Tibial nerve (tissue), 4 donors: Measurements from ENCODE around the gene FMN1. TPM values are rescaled to one million over a fixed set of nuclear protein-coding genes. Genes with fewer than 3 reads are reported as not detected.
A peak's percentile ranks its signal among the peaks of the same experiment; 100 is the strongest.

ENCODE experiments used
- DNase-seq, 2 donors: peaks; one replicate each; pipeline ENCODE4 v3.0.0-alpha.2; 2019; ENCODE audit warnings: low spot score in 2 of 2
- H3K27ac ChIP-seq, 4 donors: fragments of 200-600 bp; sonication (generic) in 3 of 4; one replicate each; pipeline ENCODE4 v1.5.1; 2017 to 2019; ENCODE audit warnings: mild to moderate bottlenecking in 1 of 4
- H3K27me3 ChIP-seq, 2 donors: fragments of 200-600 bp; sonication (generic) in 1 of 2; one replicate each; pipeline versions ENCODE4 v1.5.1 to v1.6.0; 2017 to 2019
- H3K36me3 ChIP-seq, 3 donors: fragments of 200-600 bp; sonication (generic); one replicate each; pipeline ENCODE4 v1.5.1; 2018 to 2019
- H3K4me1 ChIP-seq, 4 donors: fragments of 200-600 bp; sonication (generic) in 3 of 4; one replicate each; pipeline ENCODE4 v1.5.1; 2017 to 2019
- H3K4me3 ChIP-seq, 4 donors: fragments of 200-600 bp; sonication (generic) in 3 of 4; one replicate each; pipeline ENCODE4 v1.5.1; 2017 to 2019; ENCODE audit warnings: mild to moderate bottlenecking in 1 of 4, moderate library complexity in 1 of 4
- H3K9me3 ChIP-seq, 4 donors: fragments of 200-600 bp; sonication (generic) in 3 of 4; one replicate each; pipeline ENCODE4 v1.5.1; 2017 to 2019
- EP300 ChIP-seq, 2 donors: sonication (generic); formaldehyde crosslinking; IDR thresholded peaks; one replicate each; pipeline ENCODE4 v1.6.1; 2017; ENCODE audit warnings: antibody characterized with exemption in 2 of 2, mild to moderate bottlenecking in 1 of 2
- POLR2A ChIP-seq, 2 donors: fragments of 450-650 bp; IDR thresholded peaks; one replicate each; pipeline ENCODE4 v1.6.1; 2017; ENCODE audit warnings: antibody characterized with exemption in 2 of 2, mild to moderate bottlenecking in 2 of 2, moderate library complexity in 2 of 2
- whole genome bisulfite sequencing, 2 donors: methylation state at CpG; one replicate each; pipeline ENCODE4 v1.1.5; 2018; 5-methylcytosine and 5-hydroxymethylcytosine counted together
- total RNA-seq, 4 donors: library from RNA; depleted of rRNA; stranded (reverse); fragments of >200 nt; gene quantifications; one replicate each; pipeline ENCODE4 v1.1.0, GENCODE V29; 2016
- TF ChIP-seq, protein P1 (sequence below), 5 experiments: fragments of 200-600 bp in 3 of 5; fragments of 450-650 bp in 2 of 5; sonication (generic) in 3 of 5; IDR thresholded peaks; one replicate each; pipeline ENCODE4 v1.5.1; 2016 to 2019; ENCODE audit warnings: antibody characterized with exemption in 5 of 5, mild to moderate bottlenecking in 3 of 5, moderate library complexity in 2 of 5

FMN1 gene
- total RNA-seq, 4 donors from 2014 or later = 15.1 to 62.1 (median 20.7) TPM

DNA sequence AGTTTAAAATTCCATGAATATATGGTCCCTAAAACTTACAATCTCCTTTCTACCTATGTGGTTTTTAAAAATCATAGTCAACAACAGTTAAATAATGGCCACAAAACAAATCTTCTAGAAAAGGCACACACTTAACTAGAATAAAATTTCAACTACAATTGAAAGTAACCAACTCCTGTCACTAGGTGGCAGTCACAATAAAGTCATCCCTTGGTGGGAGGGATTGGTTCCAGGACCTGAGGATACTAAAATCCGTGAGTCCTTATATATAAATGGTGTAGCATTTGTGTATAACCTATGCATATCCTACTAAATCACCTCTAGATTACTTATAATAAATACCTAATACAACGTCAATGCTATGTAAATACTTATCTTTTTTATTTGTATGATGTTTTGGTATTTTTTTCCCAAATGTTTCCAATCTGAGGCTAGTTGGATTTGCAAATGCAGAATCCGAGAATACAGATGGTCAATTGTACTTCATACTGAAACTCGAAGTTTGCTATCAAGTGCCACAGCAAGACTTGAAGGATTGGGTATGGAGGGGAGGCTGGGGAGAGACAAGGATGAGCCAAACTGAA, 172.6 kb downstream of the FMN1 start:
- Histone ChIP-seq H3K4me3 (no peak overlapping the region), H3K27me3 (no peaks in the 10 kb centered on the region), H3K27ac (peak overlapping the region in 1 of 4 donors; percentile 33), H3K9me3 (no peaks in the 10 kb centered on the region), H3K4me1 (peaks cover 0 to 9% (median 3%) of the 10 kb centered on the region in 4 donors), H3K36me3 (no peaks in the 10 kb centered on the region)
- no peak for TF ChIP-seq POLR2A (IDR thresholded peaks at IDR 0.05)
- TF ChIP-seq, protein P1, sequence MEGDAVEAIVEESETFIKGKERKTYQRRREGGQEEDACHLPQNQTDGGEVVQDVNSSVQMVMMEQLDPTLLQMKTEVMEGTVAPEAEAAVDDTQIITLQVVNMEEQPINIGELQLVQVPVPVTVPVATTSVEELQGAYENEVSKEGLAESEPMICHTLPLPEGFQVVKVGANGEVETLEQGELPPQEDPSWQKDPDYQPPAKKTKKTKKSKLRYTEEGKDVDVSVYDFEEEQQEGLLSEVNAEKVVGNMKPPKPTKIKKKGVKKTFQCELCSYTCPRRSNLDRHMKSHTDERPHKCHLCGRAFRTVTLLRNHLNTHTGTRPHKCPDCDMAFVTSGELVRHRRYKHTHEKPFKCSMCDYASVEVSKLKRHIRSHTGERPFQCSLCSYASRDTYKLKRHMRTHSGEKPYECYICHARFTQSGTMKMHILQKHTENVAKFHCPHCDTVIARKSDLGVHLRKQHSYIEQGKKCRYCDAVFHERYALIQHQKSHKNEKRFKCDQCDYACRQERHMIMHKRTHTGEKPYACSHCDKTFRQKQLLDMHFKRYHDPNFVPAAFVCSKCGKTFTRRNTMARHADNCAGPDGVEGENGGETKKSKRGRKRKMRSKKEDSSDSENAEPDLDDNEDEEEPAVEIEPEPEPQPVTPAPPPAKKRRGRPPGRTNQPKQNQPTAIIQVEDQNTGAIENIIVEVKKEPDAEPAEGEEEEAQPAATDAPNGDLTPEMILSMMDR (IDR thresholded peaks at IDR 0.05) = peak; percentile 39 to 60 (median 42)
- peak in 1 of 2 donors; percentile 33 for DNase-seq
- WGBS, 2 donors = 10 to 12% methylated on average over 4 of the region's 4 CpGs

DNA sequence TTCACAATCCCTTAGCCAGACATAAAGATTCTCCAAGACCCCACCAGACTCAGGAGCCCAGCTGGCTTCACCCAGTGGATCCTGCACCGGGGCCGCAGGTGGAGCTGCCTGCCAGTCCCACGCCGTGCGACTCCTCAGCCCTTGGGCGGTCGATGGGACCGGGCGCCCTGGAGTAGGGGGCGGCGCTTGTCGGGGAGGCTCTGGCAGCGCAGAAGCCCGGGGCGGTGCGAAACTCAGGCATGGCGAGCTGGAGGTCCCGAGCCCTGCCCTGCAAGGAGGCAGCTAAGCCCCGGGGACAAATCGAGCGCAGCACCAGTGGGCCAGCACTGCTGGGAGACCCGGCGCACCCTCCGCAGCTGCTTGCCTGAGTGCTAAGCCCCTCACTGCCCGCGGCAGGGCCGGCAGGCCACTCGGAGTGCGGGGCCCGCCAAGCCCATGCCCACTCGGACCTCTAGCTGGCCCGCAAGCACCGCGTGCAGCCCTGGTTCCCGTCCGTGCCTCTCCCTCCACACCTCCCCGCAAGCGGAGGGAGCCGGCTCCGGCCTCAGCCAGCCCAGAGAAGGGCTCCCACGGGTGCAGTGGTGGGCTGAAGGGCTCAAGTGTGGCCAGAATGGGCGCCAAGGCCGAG, 175.0 kb downstream of the FMN1 start:
- DNase-seq = no peak
- Histone ChIP-seq H3K27ac (no peak overlapping the region), H3K4me1 (peaks cover 0 to 9% (median 3%) of the 10 kb centered on the region in 4 donors), H3K4me3 (no peak overlapping the region), H3K9me3 (no peaks in the 10 kb centered on the region), H3K27me3 (no peaks in the 10 kb centered on the region), H3K36me3 (no peaks in the 10 kb centered on the region)
- WGBS, 2 donors = 94 to 95% methylated on average over 25 to 33 of the region's 43 CpGs
- TF ChIP-seq, protein P1 (IDR thresholded peaks at IDR 0.05) = no peak
- TF ChIP-seq EP300 (IDR thresholded peaks at IDR 0.05) (no peak), POLR2A (IDR thresholded peaks at IDR 0.05) (no peak)

DNA sequence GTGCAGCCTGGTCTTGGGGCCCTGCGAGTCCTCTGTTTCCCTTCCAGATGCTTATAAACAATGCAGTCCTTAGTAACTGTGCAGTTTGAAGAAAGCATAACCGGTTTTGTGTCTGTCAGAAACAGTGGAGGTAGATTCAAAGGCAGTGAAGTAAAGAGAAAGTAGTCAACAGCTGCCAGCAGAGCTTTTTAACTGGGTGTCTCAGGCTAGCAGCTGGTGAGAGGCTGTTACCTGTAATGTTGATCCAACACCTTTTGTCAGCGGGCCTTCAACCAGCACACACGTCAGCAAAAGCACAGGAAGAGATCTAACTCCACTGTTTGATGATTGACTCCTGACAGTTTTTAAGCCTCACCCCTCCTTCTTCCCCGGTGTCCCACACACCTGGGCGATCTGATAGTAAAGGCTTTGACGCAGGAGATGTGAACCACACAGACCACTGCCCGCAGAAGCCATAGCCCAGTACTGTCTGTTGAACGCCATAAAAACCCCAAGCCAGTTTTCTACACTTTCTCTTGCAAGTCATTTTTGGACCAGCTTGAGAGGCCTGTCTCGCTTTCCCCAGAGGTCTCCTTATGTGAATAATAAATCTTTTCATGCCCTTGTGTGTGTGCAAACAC, 178.0 kb downstream of the FMN1 start:
- TF ChIP-seq POLR2A (IDR thresholded peaks at IDR 0.05) = no peak
- TF ChIP-seq EP300 (IDR thresholded peaks at IDR 0.05) = no peak
- TF ChIP-seq, protein P1 (IDR thresholded peaks at IDR 0.05) = no peak
- H3K4me1 ChIP-seq = no peaks in the 10 kb centered on the region
- H3K36me3 ChIP-seq = no peaks in the 10 kb centered on the region
- H3K27ac ChIP-seq = no peak overlapping the region
- no peak overlapping the region for H3K4me3 ChIP-seq
- DNase-seq = no peak
- H3K9me3 ChIP-seq = no peaks in the 10 kb centered on the region
- H3K27me3 ChIP-seq = no peaks in the 10 kb centered on the region
- 85 to 87% methylated on average over 10 of the region's 10 CpGs for WGBS, 2 donors

DNA sequence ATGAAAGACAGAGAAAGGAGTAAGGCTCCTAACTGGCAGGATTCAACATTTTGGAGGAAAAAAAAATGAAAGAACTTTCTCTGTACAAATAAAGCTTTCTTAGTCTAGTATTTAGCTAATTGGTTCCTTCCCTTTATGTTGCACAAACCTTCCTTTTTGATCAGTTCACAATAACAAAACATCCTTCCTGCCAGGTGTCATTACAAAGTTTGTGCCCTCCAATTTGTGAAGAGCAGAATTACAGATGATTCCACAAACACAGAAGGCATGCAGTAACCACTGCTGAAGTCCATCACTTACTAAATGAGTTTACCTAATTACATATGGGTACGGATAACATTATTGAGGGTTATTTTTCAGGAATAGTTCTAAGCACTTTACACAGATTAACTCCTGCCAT, 179.9 kb downstream of the FMN1 start:
- 81 to 83% methylated on average over 1 of the region's 1 CpG for WGBS, 2 donors
- TF ChIP-seq EP300 (IDR thresholded peaks at IDR 0.05) = no peak
- TF ChIP-seq, protein P1 (IDR thresholded peaks at IDR 0.05) = no peak
- TF ChIP-seq POLR2A (IDR thresholded peaks at IDR 0.05) = no peak
- Histone ChIP-seq H3K4me1 (no peaks in the 10 kb centered on the region), H3K36me3 (no peaks in the 10 kb centered on the region), H3K27me3 (no peaks in the 10 kb centered on the region), H3K4me3 (no peak overlapping the region), H3K9me3 (no peaks in the 10 kb centered on the region), H3K27ac (no peak overlapping the region)
- DNase-seq = no peak

DNA sequence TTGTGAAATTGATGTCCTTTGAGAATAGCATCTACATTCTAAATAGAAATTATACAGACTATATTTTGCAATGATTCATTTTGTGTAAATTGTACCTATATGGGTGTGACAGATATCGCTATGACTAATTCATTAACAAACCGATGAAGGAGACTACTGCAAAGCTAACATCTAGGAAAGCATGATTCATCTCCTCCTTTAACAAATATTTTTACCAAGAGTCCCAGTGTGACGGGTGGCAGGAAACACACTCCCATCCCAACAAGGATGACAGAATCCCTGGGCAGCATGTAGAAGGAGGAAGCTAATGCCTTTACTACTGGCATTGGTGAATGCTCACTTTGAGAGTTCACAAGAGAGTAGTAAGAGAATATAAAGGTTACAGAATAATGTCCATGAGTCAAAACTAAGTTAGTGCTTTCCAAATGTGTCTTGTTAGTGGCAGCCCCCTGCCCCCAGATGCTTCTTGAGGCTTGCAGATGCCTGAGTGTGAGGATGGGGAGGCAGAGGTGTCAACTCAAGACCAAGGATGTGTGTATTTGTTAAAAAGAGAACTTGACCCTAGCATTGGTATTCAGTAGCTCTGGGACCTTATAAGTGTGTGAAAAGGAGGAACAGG, 180.6 kb downstream of the FMN1 start:
- no peak overlapping the region for H3K4me3 ChIP-seq
- H3K36me3 ChIP-seq = no peaks in the 10 kb centered on the region
- WGBS, 2 donors = 69 to 77% methylated on average over 3 of the region's 3 CpGs
- no peaks in the 10 kb centered on the region for H3K9me3 ChIP-seq
- DNase-seq = no peak
- no peaks in the 10 kb centered on the region for H3K27me3 ChIP-seq
- no peaks in the 10 kb centered on the region for H3K4me1 ChIP-seq
- no peak overlapping the region for H3K27ac ChIP-seq
- TF ChIP-seq, protein P1 (IDR thresholded peaks at IDR 0.05) = no peak
- TF ChIP-seq EP300 (IDR thresholded peaks at IDR 0.05) = no peak
- no peak for TF ChIP-seq POLR2A (IDR thresholded peaks at IDR 0.05)
